HT-29 (cell line): ENCODE measurements around the gene CALR3. TPM values are rescaled to one million over a fixed set of nuclear protein-coding genes. Genes with fewer than 3 reads are reported as not detected.
"Not testable (repeated sequence)": the region's sequence is repeated elsewhere in the genome, so short reads cannot be mapped to it uniquely, and the experiment has no call there.

Experiments used
- DNase-seq: peaks from one replicate; pipeline ENCODE4 v3.0.0-alpha.2; 2015; ENCODE audit warnings: low spot score
- total RNA-seq: library from RNA; depleted of rRNA; stranded (reverse); fragments of >200 nt; shearing (Covaris generic); gene quantifications from 2 replicates; pipeline ENCODE4 v1.2.3, GENCODE V29; 2014

Gene CALR3
- total RNA-seq, 1 experiment from 2014 or later = 0.20 TPM

DNA sequence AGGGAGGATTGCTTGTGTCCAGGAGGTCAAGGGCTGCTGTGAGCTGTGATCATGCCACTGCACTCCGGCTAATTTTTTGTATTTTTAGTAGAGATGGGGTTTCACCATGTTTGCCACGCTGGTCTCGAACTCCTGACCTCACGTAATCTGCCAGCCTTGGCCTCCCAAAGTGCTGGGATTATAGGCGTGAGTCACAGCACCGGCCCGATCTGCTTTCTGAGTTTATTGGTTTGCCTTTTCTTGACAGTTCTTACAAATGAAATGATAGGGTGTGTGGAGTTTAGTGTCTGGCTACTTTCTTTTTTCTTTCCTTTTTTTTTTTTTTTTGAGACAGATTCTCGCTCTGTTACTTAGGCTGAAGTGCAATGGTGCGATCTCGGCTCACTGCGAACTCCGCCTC lies 1.1 kb upstream of the CALR3 start:
- DNase-seq = no peak

DNA sequence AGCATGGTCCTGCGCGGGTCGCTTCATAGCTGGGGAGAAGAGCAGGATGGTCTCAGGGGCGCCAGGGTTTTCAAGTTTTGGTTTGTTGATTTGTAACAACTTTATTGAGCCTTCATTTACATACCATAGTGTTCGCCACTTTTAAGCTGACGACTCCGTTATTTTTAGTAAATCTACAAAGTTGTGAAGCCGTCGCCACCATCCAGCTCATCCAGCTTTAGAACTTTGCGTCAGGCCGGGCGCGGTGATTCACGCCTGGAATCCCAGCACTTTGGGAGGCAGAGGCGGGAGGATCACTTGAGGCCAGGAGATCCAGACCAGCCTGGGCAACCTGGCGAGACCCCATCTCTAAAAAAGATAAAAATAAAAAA lies 631 bp upstream of the CALR3 start:
- DNase-seq = peak; percentile 5

DNA sequence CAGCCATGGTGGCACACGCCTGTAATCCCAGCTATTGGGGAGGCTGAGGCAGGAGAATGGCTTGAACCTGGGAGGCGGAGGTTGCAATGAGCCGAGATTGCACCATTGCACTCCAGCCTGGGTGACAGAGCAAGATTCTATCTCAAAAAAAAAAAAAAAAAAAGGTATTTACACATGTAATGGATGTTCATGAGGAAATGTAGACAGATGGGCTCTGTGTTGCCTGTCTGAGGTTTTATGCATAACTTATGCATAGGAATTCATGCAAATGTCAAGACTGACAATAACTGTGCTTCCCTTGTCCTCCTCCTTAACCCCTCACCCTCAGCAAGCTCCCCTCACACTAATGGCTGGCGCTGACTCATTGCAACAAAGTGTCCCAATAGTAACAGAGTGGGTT lies 9.5 kb downstream of the CALR3 start:
- not testable (repeated sequence) for DNase-seq

DNA sequence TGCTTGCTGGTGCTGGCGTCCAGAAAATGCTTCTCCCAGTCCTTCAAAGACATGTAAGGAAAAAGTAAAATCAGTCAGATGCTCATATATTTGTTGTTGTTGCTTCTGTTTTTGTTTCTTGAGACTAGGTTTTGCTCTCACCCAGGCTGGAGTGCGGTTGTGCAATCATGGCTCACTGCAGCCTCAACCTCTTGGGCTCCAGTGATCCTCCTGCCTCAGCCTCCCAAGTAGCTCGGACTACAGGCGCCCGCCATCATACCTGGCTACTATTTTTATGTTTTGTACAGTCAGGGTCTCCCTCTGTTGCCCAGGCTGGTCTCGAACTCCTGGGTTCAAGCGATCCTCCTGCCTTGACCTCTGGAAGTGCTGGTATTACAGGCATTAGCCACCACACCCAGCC lies 13.2 kb downstream of the CALR3 start:
- DNase-seq = no peak

DNA sequence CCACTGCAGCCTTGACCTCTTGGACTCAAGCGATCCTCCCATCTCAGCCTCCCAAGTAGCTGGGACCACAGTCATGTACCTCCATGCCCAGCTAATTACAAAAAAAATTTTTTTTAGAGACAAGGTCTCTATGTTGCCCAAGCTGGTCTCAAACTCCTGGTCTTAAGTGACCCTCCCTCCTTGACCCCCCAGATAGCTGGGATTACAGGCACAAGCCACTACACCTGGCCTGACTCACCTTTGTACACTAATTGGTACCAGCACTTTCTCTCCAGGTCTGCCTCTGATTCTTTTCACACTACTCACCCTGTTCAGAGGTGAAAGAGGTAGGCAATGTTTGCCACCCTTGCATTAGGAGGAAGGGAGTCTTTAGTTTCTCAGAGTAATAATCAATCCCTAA lies 18.7 kb downstream of the CALR3 start:
- DNase-seq = no peak

DNA sequence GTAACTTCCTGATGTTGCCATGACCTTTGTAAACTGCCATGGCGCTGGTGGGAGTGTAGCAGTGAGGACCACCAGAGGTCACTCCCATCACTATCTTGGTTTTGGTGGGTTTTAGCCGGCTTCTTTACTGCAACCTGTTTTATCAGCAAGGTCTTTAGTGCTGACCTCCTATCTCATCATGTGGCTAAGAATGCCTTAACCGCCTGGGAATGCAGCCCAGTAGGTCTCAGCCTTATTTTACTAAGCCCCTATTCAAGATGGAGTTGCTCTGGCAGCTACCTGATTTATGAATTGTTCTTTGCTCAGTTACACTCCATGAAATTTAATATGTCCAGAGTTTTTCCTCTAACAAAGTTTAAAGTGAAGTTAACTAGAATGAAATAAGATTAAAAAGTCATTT lies 19.6 kb downstream of the CALR3 start:
- no peak for DNase-seq

DNA sequence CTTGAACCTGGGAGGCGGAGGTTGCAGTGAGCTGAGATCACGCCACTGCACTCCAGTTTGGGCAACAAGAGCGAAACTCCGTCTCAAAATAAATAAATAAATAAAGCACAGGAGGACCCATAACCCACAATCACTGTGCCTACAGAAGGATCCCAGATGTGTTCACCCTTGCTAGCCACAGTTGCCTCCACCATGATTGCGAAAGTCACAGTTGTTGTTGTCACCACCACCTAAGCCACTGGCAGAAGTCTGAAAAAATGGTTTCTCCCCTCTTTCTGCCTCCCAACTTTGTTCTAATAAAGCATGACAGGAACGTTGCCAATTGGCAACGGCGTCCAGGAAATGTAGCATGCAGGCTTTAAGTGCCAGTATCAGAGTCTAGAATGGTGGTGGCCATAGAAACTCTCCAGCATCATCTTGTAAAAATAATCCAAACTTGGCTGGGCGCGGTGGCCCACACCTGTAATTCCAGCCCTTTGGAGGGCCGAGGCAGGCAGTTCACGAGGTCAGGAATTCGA lies 22.0 kb downstream of the CALR3 start:
- no peak for DNase-seq

DNA sequence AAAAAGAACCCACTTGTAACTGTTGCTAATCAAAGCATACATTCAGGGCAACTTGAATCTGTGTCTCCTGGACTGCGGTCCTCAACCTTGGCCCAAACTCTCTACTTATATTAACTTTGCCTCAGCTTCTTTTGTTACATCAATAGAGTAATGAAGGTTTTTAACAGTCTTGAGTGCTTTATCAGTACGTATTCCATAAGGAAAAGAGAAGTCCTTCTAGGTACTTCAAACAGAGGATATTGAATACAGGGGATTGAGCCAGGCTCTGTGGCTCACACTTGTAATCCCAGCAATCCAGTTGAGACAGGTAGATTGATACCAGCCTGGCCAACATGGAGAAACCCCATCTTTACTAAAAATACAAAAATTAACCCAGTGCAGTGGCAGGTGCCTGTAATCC lies 23.0 kb downstream of the CALR3 start:
- DNase-seq = no peak

DNA sequence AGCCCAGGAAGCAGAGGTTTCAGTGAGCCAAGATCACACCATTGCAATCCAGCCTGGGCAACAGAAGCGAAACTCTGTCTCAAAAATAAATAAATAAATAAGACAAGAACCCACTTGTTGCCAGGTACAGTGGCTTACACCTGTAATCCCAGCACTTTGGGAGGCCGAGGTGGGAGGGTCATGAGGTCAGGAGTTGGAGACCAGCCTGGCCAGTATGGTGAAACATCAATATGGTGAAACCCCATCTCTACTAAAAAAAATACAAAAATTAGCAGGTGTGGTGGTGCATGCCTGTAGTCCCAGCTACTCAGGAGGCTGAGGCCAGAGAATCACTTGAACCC lies 23.4 kb downstream of the CALR3 start:
- DNase-seq = not testable (repeated sequence)

DNA sequence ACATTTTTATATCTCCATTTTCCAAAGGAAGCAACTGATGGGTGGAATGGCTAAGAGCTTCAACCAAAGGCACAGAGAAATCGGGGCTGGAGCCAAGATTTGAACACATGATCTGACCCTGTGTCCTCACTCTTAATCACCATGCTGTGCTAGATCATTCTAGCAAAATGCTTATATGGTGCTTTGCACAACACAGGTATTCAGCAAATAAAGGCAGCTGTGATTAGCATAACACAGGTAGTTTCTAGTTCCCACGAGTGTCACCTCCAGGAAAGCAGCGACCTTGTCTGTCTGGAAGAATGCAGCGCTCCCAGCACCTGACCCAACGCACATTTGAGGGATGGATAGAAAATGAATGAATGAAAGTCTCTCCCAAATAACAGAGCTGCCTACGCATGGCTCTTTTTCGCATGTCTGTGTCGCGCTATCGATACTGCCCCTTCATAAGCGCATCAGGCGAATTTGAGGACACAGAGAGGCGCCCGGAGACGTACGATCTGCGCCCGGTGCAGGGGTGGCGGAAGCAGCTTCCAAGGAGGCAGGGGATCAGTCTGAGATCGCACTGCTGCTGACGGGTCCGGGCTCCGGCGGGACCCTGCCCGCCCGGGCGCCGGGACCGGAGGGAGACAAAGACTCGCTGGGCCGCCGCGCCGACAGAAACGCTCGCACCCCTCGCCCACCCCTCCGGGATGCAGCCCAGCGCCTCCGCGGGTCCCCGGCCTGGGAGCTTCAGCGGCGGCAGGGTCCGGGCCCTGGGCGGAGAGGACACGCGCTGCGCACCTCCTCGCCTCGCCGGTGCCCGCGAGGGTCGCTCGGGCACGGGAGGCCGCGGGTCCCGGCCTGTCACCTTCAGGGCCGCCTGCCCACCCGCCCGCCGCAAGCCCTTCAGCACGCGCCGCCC lies 24.8 kb downstream of the CALR3 start:
- DNase-seq = peak; percentile 9

DNA sequence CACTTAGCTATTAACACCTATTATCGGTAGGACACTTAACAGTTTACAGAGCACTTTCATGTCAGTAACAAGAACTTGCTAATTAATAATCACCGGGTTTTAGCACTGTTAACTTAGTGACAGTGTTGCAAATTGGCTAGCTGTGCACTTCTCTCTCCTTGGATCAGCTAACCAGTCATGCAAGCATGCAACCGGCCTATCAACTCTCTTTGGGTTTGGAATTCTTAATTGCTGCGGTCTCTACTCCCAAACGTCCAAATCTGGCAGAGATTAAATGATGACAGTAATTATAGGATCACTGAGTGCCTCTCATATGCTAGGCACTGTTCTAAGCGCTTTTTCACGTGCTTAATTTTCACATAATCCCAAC lies 25.4 kb downstream of the CALR3 start:
- DNase-seq = no peak

DNA sequence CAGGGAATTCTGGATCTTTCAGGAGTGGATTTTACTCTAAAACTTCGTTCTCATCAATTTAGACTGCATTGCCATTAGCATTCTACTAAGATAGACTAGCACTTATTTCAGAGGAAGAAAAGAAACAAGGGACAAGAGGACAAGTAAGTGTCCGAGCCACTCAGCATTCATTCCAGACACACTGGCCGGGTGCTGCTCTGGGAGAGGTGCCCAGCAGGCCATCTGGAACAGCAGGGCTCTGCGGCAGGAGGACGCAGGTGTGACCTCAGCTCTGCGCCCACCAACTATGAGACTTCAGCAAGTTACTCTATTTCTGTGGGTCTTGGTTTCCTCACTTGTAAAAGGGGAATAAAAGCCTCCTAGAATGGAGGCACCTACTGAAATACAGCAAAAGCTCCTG lies 28.4 kb downstream of the CALR3 start:
- DNase-seq = no peak

DNA sequence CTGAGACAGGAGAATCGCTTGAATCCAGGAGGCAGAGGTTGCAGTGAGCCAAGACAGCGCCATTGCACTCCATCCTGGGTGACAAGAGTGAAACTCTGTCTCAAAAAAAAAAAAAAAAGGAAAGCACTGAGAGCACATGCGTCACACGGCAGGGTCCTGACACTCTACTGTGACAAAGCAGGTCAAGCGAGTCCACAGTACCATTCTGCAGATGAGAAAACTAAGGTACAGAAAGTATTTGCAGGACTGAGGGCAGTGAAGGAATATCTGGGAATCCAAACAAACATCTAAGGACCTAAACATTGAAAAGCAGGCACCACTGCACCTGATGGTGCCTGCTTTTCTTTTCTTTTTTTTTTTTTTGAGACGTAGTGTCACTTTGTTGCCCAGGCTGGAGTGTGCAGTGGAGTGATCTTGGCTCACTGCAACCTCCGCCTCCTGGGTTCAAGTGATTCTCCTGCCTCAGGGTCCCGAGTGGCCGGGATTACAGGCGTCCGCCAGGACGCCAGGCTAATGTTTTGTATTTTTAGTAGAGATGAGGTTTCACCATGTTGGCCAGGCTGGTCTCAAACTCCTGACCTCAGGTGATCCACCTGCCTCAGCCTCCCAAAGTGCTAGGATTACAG lies 29.1 kb downstream of the CALR3 start:
- not testable (repeated sequence) for DNase-seq

DNA sequence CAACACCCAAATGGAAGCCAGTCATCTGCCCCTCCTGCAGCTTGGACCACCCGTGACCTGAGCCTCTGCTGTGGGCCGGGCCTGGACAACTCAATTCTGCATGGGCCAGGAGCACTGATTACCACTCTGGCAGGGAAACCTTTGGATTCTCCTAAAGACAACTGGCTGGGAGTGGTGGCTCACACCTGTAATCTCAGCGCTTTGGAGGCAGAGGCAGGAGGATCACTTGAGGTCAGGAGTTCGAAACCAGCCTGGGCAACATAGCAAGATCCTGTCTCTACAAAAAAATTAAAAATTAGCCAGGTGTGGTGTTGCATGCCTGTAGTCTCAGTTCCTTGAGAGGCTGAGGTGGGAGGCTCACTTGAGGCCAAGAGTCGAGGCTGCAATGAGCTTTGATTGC lies 30.7 kb downstream of the CALR3 start:
- DNase-seq = no peak

DNA sequence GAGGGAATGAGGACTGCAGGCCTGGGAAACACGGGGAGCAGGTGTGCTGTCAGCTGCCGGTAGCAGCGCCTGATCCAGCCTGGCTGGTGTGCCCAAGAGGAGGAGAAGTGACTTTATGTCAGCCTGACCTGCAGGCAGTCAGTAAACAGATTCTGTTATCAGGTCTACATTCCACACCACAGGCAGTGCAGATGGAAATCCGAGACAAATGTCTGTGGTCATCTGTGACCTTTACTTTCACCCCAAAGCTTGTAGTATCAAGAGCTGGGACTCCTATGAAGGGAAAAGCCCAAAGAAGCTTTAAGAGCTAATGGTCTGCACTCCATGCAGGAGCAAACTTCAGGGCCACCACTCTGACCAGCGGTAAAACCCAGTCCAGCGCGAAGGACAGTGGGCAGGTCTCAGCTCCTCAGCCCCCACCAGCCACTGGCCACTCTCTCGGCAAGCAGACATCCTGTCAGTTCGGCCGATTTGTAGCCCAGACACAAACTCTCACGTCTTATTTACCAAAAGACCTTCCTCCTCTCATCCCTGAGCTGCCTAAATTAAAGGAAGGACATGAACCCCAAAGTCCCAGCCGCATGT lies 31.9 kb downstream of the CALR3 start:
- DNase-seq = no peak

DNA sequence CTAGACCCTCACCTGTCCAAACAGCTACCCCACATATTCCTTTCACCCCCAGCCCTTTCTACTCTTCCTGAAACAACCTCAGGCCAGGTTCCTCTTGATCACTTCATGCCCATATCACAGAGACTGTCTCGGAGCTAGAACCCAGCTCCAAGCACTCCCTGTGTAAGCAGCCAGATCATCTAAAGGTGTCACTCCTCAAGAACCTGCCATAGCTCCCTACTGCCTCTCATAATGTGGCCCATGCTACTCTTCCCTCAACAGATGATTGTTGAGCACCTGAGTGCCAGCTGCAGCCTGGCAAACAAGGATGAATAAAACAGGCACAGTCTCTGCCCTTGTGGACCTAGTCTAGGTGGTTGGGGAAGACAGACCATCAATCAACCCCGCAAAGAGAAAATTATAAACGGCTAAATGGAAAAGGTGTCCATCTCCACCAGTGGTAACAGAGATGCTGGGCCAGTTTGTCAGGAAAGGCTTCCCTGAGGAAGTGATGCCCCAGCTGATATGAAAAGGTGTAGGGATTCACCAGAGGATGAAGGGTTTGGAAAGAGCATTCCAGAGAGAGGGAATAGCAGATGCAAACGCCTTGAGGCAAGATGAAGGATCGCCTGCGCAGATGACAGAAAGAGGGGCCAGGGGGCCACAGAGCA lies 32.5 kb downstream of the CALR3 start:
- no peak for DNase-seq

DNA sequence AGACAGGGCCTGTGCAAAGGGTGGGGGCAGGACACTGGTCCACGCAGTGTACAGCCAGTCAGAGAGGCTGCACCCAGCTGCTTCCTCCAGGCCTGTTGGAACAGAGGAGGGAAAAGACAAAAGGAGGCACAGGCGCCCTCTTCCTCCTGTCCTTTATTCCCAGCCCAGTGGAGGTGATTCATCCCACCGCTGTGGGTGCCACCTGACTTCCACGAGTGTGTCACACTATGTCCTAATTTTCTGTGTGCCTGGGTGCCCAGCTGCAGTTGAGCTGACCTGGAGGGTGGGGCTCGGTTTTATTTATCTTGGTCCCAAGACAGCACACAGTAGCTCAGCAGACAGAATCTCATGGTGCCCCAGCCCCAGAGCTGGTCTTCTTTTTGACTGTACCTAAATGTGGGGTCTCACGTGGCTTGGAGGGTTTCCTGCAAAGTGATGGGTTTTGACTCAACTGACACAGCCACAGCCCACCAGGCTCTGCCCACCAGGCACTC lies 33.2 kb downstream of the CALR3 start:
- DNase-seq = peak; percentile 7

DNA sequence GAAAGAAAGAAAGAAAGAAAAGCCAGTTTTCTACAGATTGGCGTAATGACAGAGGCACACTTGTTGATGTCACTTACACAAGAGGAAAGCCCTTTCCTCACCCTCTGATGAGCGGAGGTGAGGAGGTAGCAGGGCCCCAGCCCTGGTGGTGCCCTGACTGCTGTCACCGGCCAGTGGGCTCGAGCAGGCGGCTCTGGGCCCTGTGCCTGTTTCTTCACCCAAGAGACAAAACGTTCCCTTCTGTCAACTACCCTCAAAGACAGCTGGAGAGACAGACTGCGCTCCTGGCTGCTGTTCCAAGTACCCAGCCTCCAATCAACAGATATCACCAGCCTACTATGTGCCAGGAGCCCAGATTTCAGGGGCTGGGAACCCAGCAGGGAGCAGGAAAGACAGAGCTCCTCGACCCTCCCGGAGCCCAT lies 34.3 kb downstream of the CALR3 start:
- no peak for DNase-seq

DNA sequence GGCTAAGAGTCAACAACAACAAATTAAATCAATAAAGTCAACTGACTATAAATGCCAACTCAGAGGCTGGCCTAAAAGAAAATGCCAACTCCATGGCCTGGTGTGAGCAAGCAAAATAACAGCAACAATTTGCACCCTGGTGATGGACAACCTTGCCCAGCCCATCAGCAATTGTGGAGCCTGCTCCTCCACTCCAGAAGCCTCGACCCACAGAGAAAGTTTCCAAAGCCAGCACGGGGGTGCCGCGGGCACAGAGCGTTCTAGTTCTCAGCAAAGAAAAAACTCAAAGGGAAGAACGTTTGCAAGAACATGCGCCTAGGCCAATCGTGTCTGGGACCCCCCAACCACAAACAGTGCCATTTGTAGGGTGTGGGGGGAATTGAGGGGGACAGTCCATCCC lies 35.5 kb downstream of the CALR3 start:
- no peak for DNase-seq

DNA sequence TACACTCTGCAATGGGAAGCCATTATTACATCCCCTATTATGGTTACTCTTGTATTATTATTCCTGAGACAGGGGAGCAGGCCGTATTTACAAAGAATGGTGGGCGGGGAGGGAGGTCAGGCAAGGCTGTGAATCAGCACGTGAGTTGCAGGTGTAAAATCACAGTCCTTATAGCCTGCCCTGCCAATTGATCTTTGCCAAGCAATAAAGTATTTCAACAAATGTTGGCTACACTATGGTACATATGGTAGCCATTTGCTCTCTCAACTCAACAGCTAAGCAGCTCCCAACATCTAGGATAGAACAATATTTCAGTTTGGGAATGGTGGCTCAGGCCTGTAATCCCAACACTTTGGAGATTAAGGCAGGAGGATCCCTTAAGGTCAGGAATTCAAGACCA lies 36.3 kb downstream of the CALR3 start:
- no peak for DNase-seq

DNA sequence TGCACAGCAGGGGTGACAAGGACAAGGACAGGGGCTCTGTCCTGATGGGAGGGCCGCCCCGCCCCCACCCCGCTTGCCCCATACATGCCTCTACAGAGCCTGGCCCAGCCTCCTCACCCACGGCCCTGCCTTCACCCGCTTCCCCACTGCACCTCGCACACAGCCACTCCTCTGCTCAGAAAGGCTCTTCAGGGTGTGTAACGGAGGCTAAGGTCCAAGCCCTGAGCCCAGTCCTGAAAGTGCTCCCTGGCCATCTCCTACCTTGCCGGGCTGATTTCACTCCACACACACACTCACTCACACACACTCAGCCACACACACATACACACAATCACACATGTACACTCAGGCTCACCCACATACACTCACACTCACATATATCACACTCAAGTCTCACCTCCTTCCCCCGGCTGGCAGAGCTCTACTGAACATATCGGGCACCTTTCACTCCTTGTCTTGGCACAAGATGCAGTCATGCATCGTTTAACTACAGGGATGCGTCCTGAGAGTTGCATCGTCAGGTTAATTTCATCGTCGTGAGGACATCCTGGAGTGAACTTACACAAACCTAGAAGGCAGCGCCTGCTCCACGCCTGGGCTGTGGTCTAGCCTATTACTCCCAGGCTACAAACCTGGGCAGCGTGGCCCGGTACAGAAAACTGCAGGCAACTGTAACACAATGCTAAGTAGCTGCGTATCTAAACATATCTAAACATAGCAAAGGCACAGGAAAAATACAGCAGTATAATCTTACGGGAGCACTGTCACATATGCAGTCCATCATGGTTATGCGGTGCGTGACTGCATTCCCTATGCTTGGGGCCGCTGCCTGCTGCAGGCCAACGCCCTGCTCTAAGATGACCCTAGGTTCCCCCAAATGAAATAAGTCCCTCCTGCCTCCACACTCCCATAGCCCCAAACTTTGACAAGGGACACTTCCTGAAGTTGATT lies 37.3 kb downstream of the CALR3 start:
- no peak for DNase-seq
